ENCODE measurements around the gene MISP. TPM values are rescaled to one million over a fixed set of nuclear protein-coding genes. Genes with fewer than 3 reads are reported as not detected.

The MISP gene
- total RNA-seq, 1 donor from 2014 or later: not detected

DNA sequence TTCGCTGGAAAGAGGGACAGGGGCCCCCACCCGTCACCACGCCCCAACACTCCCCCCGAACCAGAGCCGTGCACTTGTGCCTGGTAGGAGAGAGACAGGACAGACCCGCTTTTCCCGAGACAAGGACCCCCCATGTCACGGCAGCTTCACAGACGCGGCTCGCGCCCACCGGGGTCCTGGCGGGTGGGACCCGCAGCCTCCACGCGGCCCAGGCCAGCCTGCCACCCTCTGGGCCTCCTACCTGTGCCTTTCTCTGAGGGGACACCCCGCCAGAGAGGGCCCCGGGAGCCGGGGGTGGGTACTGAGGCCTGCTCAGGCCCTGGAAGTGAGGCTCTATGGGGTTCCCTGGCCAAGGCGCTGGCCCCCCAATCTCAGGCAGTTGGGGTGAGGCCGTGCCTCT is 4.0 kb upstream of the MISP start:
- DNase-seq (ENCODE audit: low read depth in 2 of 2): no peak

GRCh38 chr19:747432-748273 is 3.3 kb upstream of the MISP start:
- no peak for DNase-seq (ENCODE audit: low read depth in 2 of 2)

- DNase-seq (ENCODE audit: low read depth in 2 of 2): no peak
Observed at GRCh38 chr19:748274-748598, 2.7 kb upstream of the MISP start.

DNA sequence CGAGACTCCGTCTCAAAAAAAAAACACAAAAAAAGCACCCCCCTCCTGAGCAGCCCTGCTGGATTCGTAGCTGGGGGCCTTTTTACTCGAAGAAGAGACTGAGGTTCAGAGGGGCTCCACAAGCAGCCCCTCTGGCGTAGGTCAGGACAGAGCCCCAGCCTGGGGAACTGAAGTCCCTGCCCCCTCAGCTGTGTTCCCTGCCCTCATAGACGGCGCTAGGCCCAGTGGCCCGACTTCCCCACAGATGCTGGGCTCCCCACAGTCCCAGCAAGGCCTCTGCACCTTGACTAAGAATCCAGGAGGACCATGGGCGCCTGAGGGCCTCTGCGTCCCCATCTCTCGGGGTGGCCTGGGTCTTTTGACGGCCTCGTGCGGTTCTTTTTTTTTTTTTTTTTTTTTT is 1.1 kb upstream of the MISP start:
- DNase-seq (ENCODE audit: low read depth in 2 of 2): no peak

DNA sequence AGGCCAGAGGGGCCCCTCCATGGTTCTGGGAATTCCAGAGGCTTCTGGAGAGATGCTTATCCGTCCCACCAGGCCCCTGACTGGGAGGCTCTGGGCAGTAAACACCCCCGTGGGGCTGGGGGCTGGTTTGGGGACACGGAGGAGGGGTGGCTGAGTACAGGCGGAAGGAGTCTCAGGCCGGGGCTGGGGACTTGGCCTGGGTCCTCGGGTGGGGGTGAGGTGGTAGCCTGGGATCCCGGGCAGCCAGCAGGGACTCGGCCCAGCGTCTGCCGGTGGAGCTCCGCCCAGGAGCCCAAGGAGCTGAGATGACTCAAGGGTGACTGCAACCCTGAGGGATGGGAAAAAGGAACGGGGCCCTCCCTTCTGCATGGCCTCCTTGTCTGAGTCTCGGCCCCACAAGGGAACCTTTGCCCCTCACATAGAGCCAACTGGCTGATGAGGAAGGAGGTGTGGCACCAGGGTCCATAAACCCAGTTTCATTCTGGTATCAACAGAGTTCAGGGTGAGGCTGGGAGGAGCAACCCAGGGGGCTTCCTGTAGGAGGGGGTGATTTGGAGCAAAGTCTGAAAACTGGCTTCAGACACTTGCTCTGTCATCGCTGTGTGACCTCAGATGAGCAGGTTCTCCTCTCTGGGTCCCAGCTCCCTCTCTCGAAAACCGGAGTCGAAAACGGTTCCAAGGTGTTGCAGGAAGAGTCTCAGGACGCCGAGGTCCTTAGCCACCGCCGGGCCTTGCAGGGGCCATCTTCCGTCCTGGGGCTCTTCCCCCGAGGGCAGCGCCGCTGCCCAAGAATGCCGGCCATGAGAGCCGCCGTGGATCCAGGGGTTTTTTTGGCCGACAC is 809 bp downstream of the MISP start:
- DNase-seq (ENCODE audit: low read depth in 2 of 2): peak in 1 of 2 donors; percentile 17

DNA sequence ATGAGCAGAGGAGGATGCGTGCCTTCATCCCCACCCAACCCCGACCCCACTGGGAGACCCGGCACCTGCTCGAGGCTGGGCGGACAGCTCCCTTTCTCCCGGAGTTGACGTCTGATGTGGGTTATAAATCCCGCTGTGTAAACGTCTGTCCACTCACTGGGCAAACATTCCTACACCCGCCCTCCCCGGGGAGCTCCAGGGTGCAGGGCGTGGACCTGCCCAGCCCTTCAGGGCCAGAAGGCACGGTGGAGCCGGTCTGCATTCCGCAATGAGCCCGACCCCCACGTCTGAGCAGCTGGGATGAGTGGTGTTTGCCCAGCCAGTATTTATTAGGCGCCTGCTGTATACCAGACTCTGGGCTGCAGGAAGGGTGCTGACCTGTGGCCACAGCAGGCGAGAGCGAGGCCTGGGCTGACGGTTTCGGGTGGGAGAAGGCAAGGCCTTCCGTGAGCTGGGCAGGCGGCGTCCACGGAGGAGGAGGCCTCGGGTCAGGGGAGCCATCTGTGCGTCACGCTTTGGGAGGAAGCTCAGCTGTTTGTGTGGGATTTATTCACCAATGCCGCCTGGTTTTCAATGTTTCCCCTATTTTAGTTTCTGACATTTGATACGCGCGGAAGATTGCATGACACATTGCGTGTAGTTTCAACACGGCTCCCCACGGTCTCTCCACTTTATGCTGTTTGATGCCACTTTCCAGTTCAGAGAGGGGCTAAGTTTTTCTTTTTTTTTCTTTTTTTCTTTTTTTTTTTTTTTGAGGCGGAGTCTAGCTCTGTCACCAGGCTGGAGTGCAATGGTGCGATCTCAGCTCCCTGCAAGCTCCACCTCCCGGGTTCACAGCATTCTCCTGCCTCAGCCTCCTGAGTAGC is 2.0 kb downstream of the MISP start:
- peak in 1 of 2 donors; percentile 43 for DNase-seq (ENCODE audit: low read depth in 2 of 2)

DNA sequence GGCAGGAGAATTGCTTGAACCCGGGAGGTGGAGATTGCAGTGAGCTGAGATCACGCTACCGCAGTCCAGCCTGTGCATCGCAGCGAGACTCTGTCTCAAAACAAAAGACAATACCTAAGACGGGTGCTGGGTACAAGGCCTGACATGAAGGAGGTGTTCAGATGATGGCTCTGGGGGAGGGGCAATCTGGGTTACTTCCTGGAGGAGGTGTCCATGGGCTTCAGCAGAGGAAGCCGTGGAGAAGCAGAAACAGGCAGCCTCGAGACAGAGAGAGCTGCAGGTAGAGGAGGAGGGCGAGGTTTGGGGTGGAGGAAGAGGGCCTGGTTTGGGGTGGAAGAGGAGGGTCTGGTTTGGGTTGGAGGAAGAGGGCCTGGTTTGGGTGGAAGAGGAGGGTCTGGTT is 3.6 kb downstream of the MISP start:
- DNase-seq (ENCODE audit: low read depth in 2 of 2): no peak

DNA sequence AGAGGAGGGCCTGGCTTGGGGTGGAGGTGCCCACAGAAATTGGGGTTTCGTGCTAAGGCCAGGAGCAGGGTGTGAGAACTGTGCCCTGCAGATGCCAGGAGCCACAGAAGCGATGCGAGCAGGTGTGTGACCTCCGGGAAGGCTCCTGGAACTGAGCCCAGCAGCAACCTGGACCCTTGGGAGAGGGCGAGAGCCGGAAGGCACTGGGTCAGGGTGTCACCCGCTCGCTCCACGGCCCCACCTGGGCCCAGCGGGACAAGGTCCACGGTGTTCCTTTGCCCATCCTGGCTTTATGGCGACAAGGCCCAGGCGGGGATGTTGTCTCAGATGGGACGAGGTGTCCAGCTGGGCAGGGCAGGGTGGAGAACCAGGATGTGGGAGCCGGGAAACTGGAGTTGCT is 4.2 kb downstream of the MISP start:
- no peak for DNase-seq (ENCODE audit: low read depth in 2 of 2)

GRCh38 chr19:756236-756635 is 5.3 kb downstream of the MISP start:
- peak in 1 of 2 donors; percentile 65 for DNase-seq (ENCODE audit: low read depth in 2 of 2)

GRCh38 chr19:756821-757688 is 6.1 kb downstream of the MISP start:
- no peak for DNase-seq (ENCODE audit: low read depth in 2 of 2)

DNA sequence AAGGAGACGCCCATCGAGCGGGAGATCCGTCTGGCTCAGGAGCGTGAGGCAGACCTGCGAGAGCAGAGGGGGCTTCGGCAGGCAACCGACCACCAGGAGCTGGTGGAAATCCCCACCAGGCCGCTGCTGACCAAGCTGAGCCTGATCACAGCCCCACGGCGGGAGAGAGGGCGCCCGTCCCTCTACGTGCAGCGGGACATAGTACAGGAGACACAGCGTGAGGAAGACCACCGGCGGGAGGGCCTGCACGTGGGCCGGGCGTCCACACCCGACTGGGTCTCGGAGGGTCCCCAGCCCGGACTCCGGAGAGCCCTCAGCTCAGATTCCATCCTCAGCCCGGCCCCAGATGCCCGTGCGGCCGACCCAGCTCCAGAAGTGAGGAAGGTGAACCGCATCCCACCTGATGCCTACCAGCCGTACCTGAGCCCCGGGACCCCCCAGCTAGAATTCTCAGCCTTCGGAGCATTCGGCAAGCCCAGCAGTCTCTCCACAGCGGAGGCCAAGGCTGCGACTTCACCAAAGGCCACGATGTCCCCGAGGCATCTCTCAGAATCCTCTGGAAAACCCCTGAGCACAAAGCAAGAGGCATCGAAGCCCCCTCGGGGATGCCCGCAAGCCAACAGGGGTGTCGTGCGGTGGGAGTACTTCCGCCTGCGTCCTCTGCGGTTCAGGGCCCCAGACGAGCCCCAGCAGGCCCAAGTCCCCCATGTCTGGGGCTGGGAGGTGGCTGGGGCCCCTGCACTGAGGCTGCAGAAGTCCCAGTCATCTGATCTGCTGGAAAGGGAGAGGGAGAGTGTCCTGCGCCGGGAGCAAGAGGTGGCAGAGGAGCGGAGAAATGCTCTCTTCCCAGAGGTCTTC is 7.1 kb downstream of the MISP start:
- DNase-seq (ENCODE audit: low read depth in 2 of 2): no peak

DNA sequence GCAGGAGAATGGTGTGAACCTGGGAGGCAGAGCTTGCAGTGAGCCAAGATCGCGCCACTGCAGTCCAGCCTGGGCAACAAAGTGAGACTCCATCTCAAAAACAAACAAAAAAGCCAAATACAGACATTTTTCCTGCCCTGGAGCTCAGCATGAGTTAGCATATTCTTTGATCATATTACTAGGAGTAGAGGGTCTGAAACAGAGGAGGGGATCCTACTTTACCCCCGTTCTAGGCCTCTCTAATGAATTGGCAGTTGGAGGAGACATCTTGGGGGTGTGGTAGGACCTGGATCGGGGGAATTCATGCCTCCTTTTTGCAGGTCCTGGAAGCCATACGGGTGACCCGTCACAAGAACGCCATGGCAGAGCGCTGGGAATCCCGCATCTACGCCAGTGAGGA is 12.3 kb downstream of the MISP start:
- no peak for DNase-seq (ENCODE audit: low read depth in 2 of 2)

DNA sequence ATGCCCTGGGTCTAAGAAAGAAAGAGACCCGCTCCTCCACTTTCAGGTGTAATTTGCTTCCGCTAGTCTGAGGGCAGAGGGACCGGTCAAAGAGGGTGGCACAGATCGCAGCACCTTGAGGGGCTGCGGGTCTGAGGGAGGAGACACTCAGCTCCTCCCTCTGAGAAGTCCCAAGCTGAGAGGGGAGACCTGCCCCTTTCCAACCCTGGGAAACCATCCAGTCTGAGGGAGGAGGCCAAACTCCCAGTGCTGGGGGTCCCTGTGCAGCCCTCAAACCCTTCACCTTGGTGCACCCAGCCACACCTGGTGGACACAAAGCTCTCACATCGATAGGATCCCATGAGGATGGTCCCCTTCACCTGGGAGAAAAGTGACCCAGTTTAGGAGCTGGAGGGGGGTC is 13.0 kb downstream of the MISP start:
- DNase-seq (ENCODE audit: low read depth in 2 of 2): no peak

DNA sequence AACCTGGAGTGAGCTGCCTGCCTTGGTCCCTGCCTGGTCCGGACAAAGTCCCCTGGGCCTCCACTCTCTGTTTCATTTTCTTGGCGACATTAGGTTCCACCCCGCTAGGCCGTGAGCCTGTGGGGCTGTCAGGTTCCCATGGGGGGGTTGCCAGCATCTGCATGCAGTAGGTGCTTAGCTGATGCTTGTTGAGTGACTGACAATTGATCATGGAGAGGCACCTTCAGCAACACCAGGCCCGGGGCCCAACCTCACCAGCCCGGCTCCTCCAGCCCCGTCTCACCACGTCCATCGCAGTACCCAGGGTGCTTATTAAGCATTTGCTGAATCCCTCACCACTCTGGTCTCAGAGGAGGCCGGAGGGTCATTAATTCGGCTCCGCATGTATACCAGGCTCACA is 13.4 kb downstream of the MISP start:
- no peak for DNase-seq (ENCODE audit: low read depth in 2 of 2)

GRCh38 chr19:765179-765738 is 14.3 kb downstream of the MISP start:
- DNase-seq (ENCODE audit: low read depth in 2 of 2): no peak

DNA sequence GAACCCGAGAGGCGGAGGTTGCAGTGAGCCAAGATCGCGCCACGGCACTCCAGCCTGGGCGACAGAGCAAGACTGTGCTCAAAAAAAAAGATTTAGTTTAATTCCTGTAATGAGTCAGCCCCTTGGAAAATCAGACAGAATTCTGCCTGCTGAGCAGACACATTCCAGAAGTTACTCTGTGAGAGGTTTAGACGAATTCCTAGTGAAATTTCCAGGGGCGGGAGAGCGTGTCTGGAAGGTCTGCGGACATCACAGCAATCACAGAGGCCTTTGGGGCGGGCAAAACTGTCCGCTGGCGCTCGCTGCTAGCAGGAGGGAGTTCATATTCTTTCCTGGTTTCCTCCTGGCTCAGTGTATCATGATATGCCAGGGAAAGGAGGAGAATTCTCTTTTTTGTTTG is 17.5 kb downstream of the MISP start:
- DNase-seq (ENCODE audit: low read depth in 2 of 2): no peak

DNA sequence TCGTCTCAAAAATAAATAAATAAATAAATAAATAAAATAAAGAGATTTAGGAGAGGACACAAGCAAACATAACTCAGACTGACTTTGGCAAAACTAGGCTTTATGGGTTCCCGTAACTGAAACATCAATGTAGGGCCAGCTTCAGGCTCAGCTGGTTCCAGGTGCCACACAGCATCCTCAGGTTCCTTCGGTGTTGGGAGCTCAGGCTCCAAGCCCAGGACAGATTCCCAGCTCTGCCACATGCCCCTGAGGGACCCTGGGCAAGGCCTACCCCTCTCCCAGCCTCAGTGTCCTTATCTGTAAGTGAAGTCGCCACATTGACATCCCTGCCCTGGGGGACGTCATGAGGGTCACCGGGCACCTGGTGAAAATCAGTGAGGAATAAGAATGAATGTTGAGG is 18.7 kb downstream of the MISP start:
- no peak for DNase-seq (ENCODE audit: low read depth in 2 of 2)

DNA sequence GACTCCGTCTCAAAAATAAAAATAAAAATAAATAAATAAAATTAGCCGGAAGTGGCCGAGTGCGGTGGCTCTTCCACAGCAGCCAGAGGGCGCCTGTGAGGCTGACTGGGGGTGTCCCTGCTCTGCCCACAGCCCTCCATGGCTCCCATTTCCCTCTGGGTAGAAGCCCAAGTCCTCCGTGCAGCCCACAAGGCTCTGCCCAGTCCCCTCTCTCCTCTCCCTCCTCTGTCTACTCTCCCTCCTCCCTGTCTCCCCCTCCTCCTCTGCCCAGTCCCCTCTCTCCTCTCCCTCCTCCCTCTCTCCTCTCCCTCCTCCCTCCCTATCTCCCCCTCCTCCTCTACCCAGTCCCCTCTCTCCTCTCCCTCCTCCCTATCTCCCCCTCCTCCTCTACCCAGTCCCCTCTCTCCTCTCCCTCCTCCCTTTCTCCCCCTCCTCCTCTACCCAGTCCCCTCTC is 20.4 kb downstream of the MISP start:
- peak; percentile 63 to 74 for DNase-seq (ENCODE audit: low read depth in 2 of 2)

DNA sequence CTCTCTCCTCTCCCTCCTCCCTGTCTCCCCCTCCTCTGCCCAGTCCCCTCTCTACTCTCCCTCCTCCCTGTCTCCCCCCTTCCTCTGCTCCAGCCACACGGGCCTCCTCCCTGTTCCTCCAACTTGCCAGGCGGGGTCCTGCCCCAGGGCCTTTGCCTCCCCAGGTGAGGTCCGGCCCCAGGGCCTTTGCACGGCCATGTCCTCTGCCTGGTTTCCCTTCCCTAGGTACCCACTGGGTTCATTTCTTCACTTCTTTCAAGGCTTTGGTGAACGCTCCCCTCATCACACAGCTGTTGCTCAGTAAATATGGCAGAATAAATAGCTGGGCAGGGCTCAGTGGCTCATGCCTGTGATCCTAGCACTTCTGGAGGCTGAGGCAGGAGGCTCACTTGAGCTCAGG is 21.2 kb downstream of the MISP start:
- DNase-seq (ENCODE audit: low read depth in 2 of 2): no peak

Measured in dermis microvascular lymphatic vessel endothelial cell (primary cell).